HL-60 (cell line): Measurements from ENCODE around the gene PTBP3.

ENCODE experiments used
- DNase-seq, 2 experiments: peaks; one replicate each; pipeline ENCODE4 v3.0.0-alpha.2; 2010 to 2020; ENCODE audit warnings: low read depth in 1 of 2, low spot score in 1 of 2
- H3K27ac ChIP-seq: fragments of 250-450 bp; sonication (Bioruptor Pico); replicated peaks from 2 replicates; pipeline ENCODE4 v1.5.1; 2020; ENCODE audit warnings: mild to moderate bottlenecking, moderate library complexity
- H3K27me3 ChIP-seq: fragments of 250-450 bp; sonication (Bioruptor Pico); 2 replicates; pipeline ENCODE4 v1.5.1; 2021; ENCODE audit warnings: mild to moderate bottlenecking, moderate library complexity; ENCODE audit not compliant: insufficient read depth, poor library complexity, severe bottlenecking
- H3K4me3 ChIP-seq: replicated peaks from 2 replicates; pipeline ENCODE4 v1.5.1; 2011; ENCODE audit warnings: mild to moderate bottlenecking, control low read depth, low read length; ENCODE audit not compliant: insufficient read depth
- CTCF ChIP-seq: IDR thresholded peaks from one replicate; pipeline ENCODE4 v1.5.1; 2011; ENCODE audit warnings: low read length, control low read depth, inconsistent platforms; ENCODE audit not compliant: insufficient read depth
- GABPA ChIP-seq: IDR thresholded peaks from 2 replicates; pipeline ENCODE4 v1.6.1; 2012; ENCODE audit warnings: low read depth
- POLR2AphosphoS5 ChIP-seq: IDR thresholded peaks from 2 replicates; pipeline ENCODE4 v1.6.1; 2012; ENCODE audit warnings: low read depth
- REST ChIP-seq: IDR thresholded peaks from 2 replicates; pipeline ENCODE4 v1.6.1; 2012; ENCODE audit warnings: low read depth; ENCODE audit not compliant: insufficient replicate concordance
- SPI1 ChIP-seq: IDR thresholded peaks from 2 replicates; pipeline ENCODE4 v1.6.1; 2012; ENCODE audit warnings: low read depth, mild to moderate bottlenecking, borderline replicate concordance

Gene PTBP3

GRCh38 chr9:112339886-112340285, 6.5 kb upstream of the PTBP3 start:
- TF ChIP-seq GABPA (no peak), CTCF (no peak), POLR2AphosphoS5 (no peak)
- no peak for DNase-seq
- Histone ChIP-seq H3K27ac (no peak overlapping the region), H3K4me3 (no peak overlapping the region), H3K27me3 (no peaks in the 10 kb centered on the region)

- H3K27ac ChIP-seq: no peak overlapping the region
- H3K4me3 ChIP-seq: no peak overlapping the region
- no peak for DNase-seq
- no peaks in the 10 kb centered on the region for H3K27me3 ChIP-seq
- TF ChIP-seq CTCF (no peak), REST (no peak), GABPA (no peak), POLR2AphosphoS5 (no peak), SPI1 (no peak)
Observed at GRCh38 chr9:112338561-112338960, 5.1 kb upstream of the PTBP3 start.

- no peak overlapping the region for H3K4me3 ChIP-seq
- DNase-seq: no peak
Observed at GRCh38 chr9:112337547-112337946, 4.1 kb upstream of the PTBP3 start.

More at GRCh38 chr9:112337547-112337946, 4.1 kb upstream of the PTBP3 start:
- Histone ChIP-seq H3K27ac (no peak overlapping the region), H3K27me3 (no peaks in the 10 kb centered on the region)
- no peak for TF ChIP-seq POLR2AphosphoS5
- no peak for TF ChIP-seq REST
- no peak for TF ChIP-seq CTCF
- TF ChIP-seq GABPA: no peak
- TF ChIP-seq SPI1: no peak
